ENCODE data around the gene KRTAP10-4.

The KRTAP10-4 gene

GRCh38 chr21:44534688-44535087 lies 38.8 kb upstream of the KRTAP10-4 start:
- no peak for DNase-seq (ENCODE audit: low spot score)

- DNase-seq (ENCODE audit: low spot score): peak; percentile 48
These were observed 37.6 kb upstream of the KRTAP10-4 start for GRCh38 chr21:44535963-44536362.

GRCh38 chr21:44537930-44538911 lies 35.3 kb upstream of the KRTAP10-4 start:
- no peak for DNase-seq (ENCODE audit: low spot score)

GRCh38 chr21:44539046-44539445 lies 34.5 kb upstream of the KRTAP10-4 start:
- DNase-seq (ENCODE audit: low spot score): no peak

GRCh38 chr21:44539991-44540666 lies 33.4 kb upstream of the KRTAP10-4 start, which contains the start of gene KRTAP10-1:
TSS of gene KRTAP10-1 (minus strand) at chr21:44540195. CDS start at chr21:44540150, 45 bp downstream.
- DNase-seq (ENCODE audit: low spot score): no peak

- DNase-seq (ENCODE audit: low spot score): no peak
These were observed 32.7 kb upstream of the KRTAP10-4 start for GRCh38 chr21:44540741-44541288.

- no peak for DNase-seq (ENCODE audit: low spot score)
These were observed 30.8 kb upstream of the KRTAP10-4 start for GRCh38 chr21:44542716-44543115.

- DNase-seq (ENCODE audit: low spot score): no peak
These were observed 29.0 kb upstream of the KRTAP10-4 start for GRCh38 chr21:44544566-44544965.

GRCh38 chr21:44547656-44548331 lies 25.7 kb upstream of the KRTAP10-4 start:
- no peak for DNase-seq (ENCODE audit: low spot score)

- DNase-seq (ENCODE audit: low spot score): no peak
These were observed 25.1 kb upstream of the KRTAP10-4 start for GRCh38 chr21:44548381-44548780.

GRCh38 chr21:44548922-44549321 lies 24.6 kb upstream of the KRTAP10-4 start:
- DNase-seq (ENCODE audit: low spot score): peak; percentile 49

- DNase-seq (ENCODE audit: low spot score): peak; percentile 52
These were observed 23.9 kb upstream of the KRTAP10-4 start for GRCh38 chr21:44549525-44550211.

- peak; percentile 52 for DNase-seq (ENCODE audit: low spot score)
These were observed 23.2 kb upstream of the KRTAP10-4 start for GRCh38 chr21:44550285-44550684.

GRCh38 chr21:44550807-44551206 lies 22.7 kb upstream of the KRTAP10-4 start:
- no peak for DNase-seq (ENCODE audit: low spot score)

GRCh38 chr21:44551340-44551961 lies 22.1 kb upstream of the KRTAP10-4 start, which contains the start of gene KRTAP10-2:
TSS of gene KRTAP10-2 (minus strand) at chr21:44551505. CDS start at chr21:44551458, 47 bp downstream.
- peak; percentile 45 for DNase-seq (ENCODE audit: low spot score)

GRCh38 chr21:44552136-44552535 lies 21.4 kb upstream of the KRTAP10-4 start:
- DNase-seq (ENCODE audit: low spot score): no peak

GRCh38 chr21:44552681-44553080 lies 20.8 kb upstream of the KRTAP10-4 start:
- DNase-seq (ENCODE audit: low spot score): no peak

- no peak for DNase-seq (ENCODE audit: low spot score)
These were observed 18.2 kb upstream of the KRTAP10-4 start for GRCh38 chr21:44555200-44555875.

- no peak for DNase-seq (ENCODE audit: low spot score)
These were observed 16.6 kb upstream of the KRTAP10-4 start for GRCh38 chr21:44556879-44557278.
